NB4 (cell line): ENCODE results near the gene SLC25A46.
"Not testable (repeated sequence)": the region's sequence is repeated elsewhere in the genome, so short reads cannot be mapped to it uniquely, and the experiment has no call there.

Source experiments
- DNase-seq: peaks from one replicate; pipeline ENCODE4 v3.0.0; 2010; ENCODE audit warnings: low read depth
- H3K4me3 ChIP-seq: one replicate; pipeline ENCODE4 v1.5.1; 2011; ENCODE audit warnings: mild to moderate bottlenecking, low read depth, low read length, moderate library complexity
- CTCF ChIP-seq: IDR thresholded peaks from one replicate; pipeline ENCODE4 v1.5.1; 2012; ENCODE audit warnings: low read depth, low read length
- MAX ChIP-seq: IDR thresholded peaks from 2 replicates; pipeline ENCODE4 v1.6.1; 2011; ENCODE audit warnings: low read depth, low read length
- MYC ChIP-seq: IDR thresholded peaks from 2 replicates; pipeline ENCODE4 v1.6.1; 2011; ENCODE audit warnings: low read depth, low read length
- POLR2A ChIP-seq: IDR thresholded peaks from 2 replicates; pipeline ENCODE4 v1.6.1; 2011; ENCODE audit warnings: mild to moderate bottlenecking; ENCODE audit not compliant: insufficient read length; ENCODE audit errors: extremely low read depth

SLC25A46 gene

GRCh38 chr5:110738812-110739651 is at the start of gene SLC25A46:
Gene SLC25A46, plus strand, starts transcription at chr5:110739007. Its CDS starts 113 bp downstream, at chr5:110739120.
- TF ChIP-seq CTCF (no peak), POLR2A (peak; percentile 71), MYC (peak; percentile 84), MAX (peak; percentile 99)
- DNase-seq = peak; percentile 89
- peak within 1 kb of the TSS; percentile 87 for H3K4me3 ChIP-seq

- not testable (repeated sequence) for H3K4me3 ChIP-seq, DNase-seq
These were observed 48.2 kb upstream of the SLC25A46 start for GRCh38 chr5:110690587-110690986.

GRCh38 chr5:110692669-110693068 is 46.1 kb upstream of the SLC25A46 start:
- H3K4me3 ChIP-seq, DNase-seq: not testable (repeated sequence)

- no peak for TF ChIP-seq POLR2A
- no peak overlapping the region for H3K4me3 ChIP-seq
- DNase-seq = no peak
These were observed 36.5 kb upstream of the SLC25A46 start for GRCh38 chr5:110702300-110702699.

GRCh38 chr5:110702704-110703103 is 36.1 kb upstream of the SLC25A46 start:
- TF ChIP-seq MYC = no peak
- no peak for TF ChIP-seq CTCF
- TF ChIP-seq POLR2A = no peak
- TF ChIP-seq MAX = no peak
- no peak for DNase-seq
- no peak overlapping the region for H3K4me3 ChIP-seq

GRCh38 chr5:110703481-110703880 is 35.3 kb upstream of the SLC25A46 start:
- no peak for DNase-seq
- TF ChIP-seq POLR2A = no peak
- no peak for TF ChIP-seq CTCF
- TF ChIP-seq MYC = no peak
- TF ChIP-seq MAX = no peak
- no peak overlapping the region for H3K4me3 ChIP-seq

GRCh38 chr5:110705349-110705748 is 33.5 kb upstream of the SLC25A46 start:
- H3K4me3 ChIP-seq = no peak overlapping the region
- no peak for DNase-seq
- TF ChIP-seq POLR2A = no peak
- TF ChIP-seq MYC = no peak
- TF ChIP-seq MAX = no peak
- TF ChIP-seq CTCF = no peak
